ENCODE data around the gene INPP5D.

- TF ChIP-seq ZFP3 (CRISPR knock-in tag; IDR thresholded peaks at IDR 0.05) = no peak
- TF ChIP-seq CSRNP3 (CRISPR knock-in tag; IDR thresholded peaks at IDR 0.05) = no peak
- TF ChIP-seq OSR1 (CRISPR knock-in tag; IDR thresholded peaks at IDR 0.05) = no peak
- TF ChIP-seq ZC3H10 (CRISPR knock-in tag; IDR thresholded peaks at IDR 0.05) = no peak
- no peak for TF ChIP-seq TSHZ2 (CRISPR knock-in tag; IDR thresholded peaks at IDR 0.05)
- TF ChIP-seq PATZ1 (CRISPR knock-in tag; IDR thresholded peaks at IDR 0.05; ENCODE audit: borderline replicate concordance) = no peak
- TF ChIP-seq PPARA (CRISPR knock-in tag; IDR thresholded peaks at IDR 0.05; ENCODE audit: borderline replicate concordance) = no peak
- no peak for TF ChIP-seq ZFP30 (CRISPR knock-in tag; IDR thresholded peaks at IDR 0.05)
Measured at GRCh38 chr2:233186851-233187250, 126.7 kb downstream of the INPP5D start.

Data from SK-N-SH treated with all-trans-retinoic acid at 6 μM for 48 hours (cell line).